ENCODE data around the gene CNTN5.

GRCh38 chr11:99383648-99384245 lies 363.0 kb downstream of the CNTN5 start:
- TF ChIP-seq CTCF (optimal IDR thresholded peaks at IDR 0.05 in 1 of 3, IDR thresholded peaks at IDR 0.05 in 1 of 3, conservative IDR thresholded peaks at IDR 0.05 in 1 of 3; ENCODE audit: extremely low read depth in 1 of 3, insufficient read depth in 2 of 3, low read length in 3 of 3): no peak
- TF ChIP-seq EZH2 (IDR thresholded peaks at IDR 0.05; ENCODE audit: low read length): no peak
